ENCODE results near the gene TMEM53.

GRCh38 chr1:44632598-44632997 is 41.7 kb downstream of the TMEM53 start:
- TF ChIP-seq CTCF (IDR thresholded peaks at IDR 0.05; ENCODE audit: borderline replicate concordance, extremely low read depth, low read length, poor library complexity, severe bottlenecking) (no peak), EZH2 (IDR thresholded peaks at IDR 0.05; ENCODE audit: borderline replicate concordance, low read depth, low read length, severe bottlenecking) (no peak)

All from DND-41 (cell line).